G401 (cell line): ENCODE results near the gene C1QL1. TPM values are rescaled to one million over a fixed set of nuclear protein-coding genes. Genes with fewer than 3 reads are reported as not detected.
A peak's percentile ranks its signal among the peaks of the same experiment; 100 is the strongest.
"Not testable (repeated sequence)": the region's sequence is repeated elsewhere in the genome, so short reads cannot be mapped to it uniquely, and the experiment has no call there.

ENCODE experiments used
- DNase-seq: peaks from one replicate; pipeline ENCODE4 v3.0.0-alpha.2; 2015; ENCODE audit warnings: low spot score
- in situ Hi-C: cut with HindIII; loops from 2 replicates; pipeline ENCODE4 v1.10.0; 2016; ENCODE audit warnings: low sequenced_read_pairs, mixed read lengths
- total RNA-seq: library from RNA; depleted of rRNA; stranded (reverse); fragments of >200 nt; shearing (Covaris generic); gene quantifications from 2 replicates; pipeline ENCODE4 v1.2.3, GENCODE V29; 2014

C1QL1 gene
- total RNA-seq, 1 experiment from 2014 or later: 68.2 TPM

GRCh38 chr17:44967026-44967906 is 837 bp downstream of the C1QL1 start:
- in situ Hi-C loops: no loop called here
- DNase-seq: no peak

- in situ Hi-C loops: no loop called here
- DNase-seq: no peak
These were observed 1.6 kb downstream of the C1QL1 start for GRCh38 chr17:44966348-44967025.

- in situ Hi-C loops: no loop called here
- no peak for DNase-seq
These were observed 2.4 kb downstream of the C1QL1 start for GRCh38 chr17:44965481-44966234.

- in situ Hi-C loops: no loop called here
- no peak for DNase-seq
These were observed 6.2 kb downstream of the C1QL1 start for GRCh38 chr17:44961921-44962350.

- in situ Hi-C loops: no loop called here
- no peak for DNase-seq
These were observed 7.4 kb downstream of the C1QL1 start for GRCh38 chr17:44960691-44961090.

GRCh38 chr17:44959821-44960531 is 8.1 kb downstream of the C1QL1 start:
- in situ Hi-C loops: no loop called here

GRCh38 chr17:44956998-44957981 is 10.8 kb downstream of the C1QL1 start:
- no peak for DNase-seq
- in situ Hi-C loops: no loop called here

More at GRCh38 chr17:44959821-44960531, 8.1 kb downstream of the C1QL1 start:
- no peak for DNase-seq

- in situ Hi-C loops: no loop called here
- DNase-seq: no peak
These were observed 12.3 kb downstream of the C1QL1 start for GRCh38 chr17:44955674-44956425.

GRCh38 chr17:44952946-44953475 is 15.1 kb downstream of the C1QL1 start:
- no peak for DNase-seq
- in situ Hi-C loops: no loop called here

- DNase-seq: no peak
- in situ Hi-C loops: no loop called here
These were observed 19.7 kb downstream of the C1QL1 start for GRCh38 chr17:44948315-44948795.

GRCh38 chr17:44947461-44948314 is 20.4 kb downstream of the C1QL1 start, which contains the start of gene KIF18B:
TSS of gene KIF18B (minus strand) at chr17:44947773. CDS start at chr17:44936344, 11,429 bp downstream.
- in situ Hi-C loops: no loop called here
- DNase-seq: peak; percentile 94

- in situ Hi-C loops: not testable (repeated sequence)
These were observed 22.5 kb downstream of the C1QL1 start for GRCh38 chr17:44945652-44946051.

GRCh38 chr17:44942456-44942855 is 25.6 kb downstream of the C1QL1 start:
- DNase-seq: peak; percentile 35
- in situ Hi-C loops: no loop called here

More at GRCh38 chr17:44945652-44946051, 22.5 kb downstream of the C1QL1 start:
- not testable (repeated sequence) for DNase-seq

GRCh38 chr17:44941712-44942331 is 26.3 kb downstream of the C1QL1 start:
- DNase-seq: no peak
- in situ Hi-C loops: no loop called here

GRCh38 chr17:44940768-44941167 is 27.3 kb downstream of the C1QL1 start:
- DNase-seq: no peak
- in situ Hi-C loops: no loop called here
